H1 (cell line): ENCODE results near the gene PSMD9.

Experiments used
- BCL11A ChIP-seq, 2 experiments: IDR thresholded peaks; one replicate each; pipeline ENCODE4 v1.6.1; 2011; ENCODE audit warnings: low read depth in 2 of 2, low read length in 2 of 2, mild to moderate bottlenecking in 2 of 2
- EP300 ChIP-seq, 2 experiments: IDR thresholded peaks; 1 replicate in 1 of 2; 2 replicates in 1 of 2; pipeline ENCODE4 v1.6.1; 2011 to 2012; ENCODE audit warnings: low read depth in 2 of 2, low read length in 2 of 2, mild to moderate bottlenecking in 2 of 2, borderline replicate concordance in 1 of 2, inconsistent platforms in 1 of 2, moderate library complexity in 1 of 2
- GABPA ChIP-seq: IDR thresholded peaks from 2 replicates; pipeline ENCODE4 v1.6.1; 2011; ENCODE audit warnings: mild to moderate bottlenecking, low read length, moderate library complexity, borderline replicate concordance; ENCODE audit not compliant: insufficient read depth
- JUN ChIP-seq: IDR thresholded peaks from 2 replicates; pipeline ENCODE4 v1.6.1; 2011; ENCODE audit warnings: low read depth, mild to moderate bottlenecking, improper control_type of control experiment, low read length
- KDM1A ChIP-seq: fragments of 200-600, 300-600 bp; sonication (generic); IDR thresholded peaks from 2 replicates; pipeline ENCODE4 v1.7.1; 2016; ENCODE audit warnings: mild to moderate bottlenecking, low read length, borderline replicate concordance
- KDM5A ChIP-seq: fragments of 200-600 bp; IDR thresholded peaks from 2 replicates; pipeline ENCODE4 v1.7.1; 2012; ENCODE audit warnings: mild to moderate bottlenecking, low read length, inconsistent platforms, mixed read lengths
- PHF8 ChIP-seq: fragments of 200-600 bp; sonication (generic); conservative IDR thresholded peaks from 2 replicates; pipeline ENCODE4 v1.7.1; 2012; ENCODE audit warnings: low read depth, mild to moderate bottlenecking, inconsistent platforms, low read length, moderate library complexity
- POLR2A ChIP-seq, 2 experiments: IDR thresholded peaks; 1 replicate in 1 of 2; 2 replicates in 1 of 2; pipeline ENCODE4 v1.6.1; 2011; ENCODE audit warnings: low read depth in 2 of 2, low read length in 2 of 2, mild to moderate bottlenecking in 2 of 2; ENCODE audit errors: control extremely low read depth in 1 of 2
- POLR2AphosphoS5 ChIP-seq: IDR thresholded peaks from 2 replicates; pipeline ENCODE4 v1.6.1; 2011; ENCODE audit warnings: low read depth, low read length
- TAF1 ChIP-seq: IDR thresholded peaks from 2 replicates; pipeline ENCODE4 v1.6.1; 2011; ENCODE audit warnings: mild to moderate bottlenecking, low read depth, low read length
- TBP ChIP-seq: IDR thresholded peaks from 2 replicates; pipeline ENCODE4 v1.6.1; 2011; ENCODE audit warnings: low read depth, low read length, improper control_type of control experiment
- TF ChIP-seq, protein P1 (sequence below), 3 experiments: IDR thresholded peaks; 1 replicate in 2 of 3; 2 replicates in 1 of 3; pipeline versions ENCODE4 v1.5.1 to v1.6.1; 2011; ENCODE audit warnings: low read length in 3 of 3, mild to moderate bottlenecking in 3 of 3, inconsistent platforms in 2 of 3, low read depth in 1 of 3, moderate library complexity in 1 of 3; ENCODE audit not compliant: insufficient read depth in 1 of 3; ENCODE audit errors: control extremely low read depth in 1 of 3

- no peak for TF ChIP-seq POLR2A (IDR thresholded peaks at IDR 0.05; ENCODE audit: control extremely low read depth in 1 of 2, low read depth in 2 of 2, low read length in 2 of 2)
- no peak for TF ChIP-seq JUN
- TF ChIP-seq KDM1A, result no peak
- TF ChIP-seq TBP, result no peak
- TF ChIP-seq GABPA, result no peak
- TF ChIP-seq, protein P1, sequence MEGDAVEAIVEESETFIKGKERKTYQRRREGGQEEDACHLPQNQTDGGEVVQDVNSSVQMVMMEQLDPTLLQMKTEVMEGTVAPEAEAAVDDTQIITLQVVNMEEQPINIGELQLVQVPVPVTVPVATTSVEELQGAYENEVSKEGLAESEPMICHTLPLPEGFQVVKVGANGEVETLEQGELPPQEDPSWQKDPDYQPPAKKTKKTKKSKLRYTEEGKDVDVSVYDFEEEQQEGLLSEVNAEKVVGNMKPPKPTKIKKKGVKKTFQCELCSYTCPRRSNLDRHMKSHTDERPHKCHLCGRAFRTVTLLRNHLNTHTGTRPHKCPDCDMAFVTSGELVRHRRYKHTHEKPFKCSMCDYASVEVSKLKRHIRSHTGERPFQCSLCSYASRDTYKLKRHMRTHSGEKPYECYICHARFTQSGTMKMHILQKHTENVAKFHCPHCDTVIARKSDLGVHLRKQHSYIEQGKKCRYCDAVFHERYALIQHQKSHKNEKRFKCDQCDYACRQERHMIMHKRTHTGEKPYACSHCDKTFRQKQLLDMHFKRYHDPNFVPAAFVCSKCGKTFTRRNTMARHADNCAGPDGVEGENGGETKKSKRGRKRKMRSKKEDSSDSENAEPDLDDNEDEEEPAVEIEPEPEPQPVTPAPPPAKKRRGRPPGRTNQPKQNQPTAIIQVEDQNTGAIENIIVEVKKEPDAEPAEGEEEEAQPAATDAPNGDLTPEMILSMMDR (IDR thresholded peaks at IDR 0.05; ENCODE audit: control extremely low read depth in 1 of 3, insufficient read depth in 1 of 3, low read depth in 1 of 3, low read length in 3 of 3), result no peak
- TF ChIP-seq KDM5A, result no peak
- TF ChIP-seq TAF1, result no peak
- no peak for TF ChIP-seq PHF8
- TF ChIP-seq EP300 (IDR thresholded peaks at IDR 0.05; ENCODE audit: borderline replicate concordance in 1 of 2, low read depth in 2 of 2, low read length in 2 of 2), result no peak
- no peak for TF ChIP-seq POLR2AphosphoS5
- no peak for TF ChIP-seq BCL11A (IDR thresholded peaks at IDR 0.05; ENCODE audit: low read depth in 2 of 2, low read length in 2 of 2)
Measured at GRCh38 chr12:121926874-121927706, 38.5 kb downstream of the PSMD9 start.
